Right lobe of liver (tissue), 6 donors: ENCODE data around the gene MCC. TPM values are rescaled to one million over a fixed set of nuclear protein-coding genes. Genes with fewer than 3 reads are reported as not detected.
A peak's percentile ranks its signal among the peaks of the same experiment; 100 is the strongest.

Source experiments
- ATAC-seq, 4 donors: fragments of 200-7000 bp; cut with Tn5 transposase; one replicate each; pipeline ENCODE4 v1.9.1; 2020; ENCODE audit warnings: mild to moderate bottlenecking in 4 of 4, moderate library complexity in 4 of 4
- DNase-seq, 3 donors: peaks; one replicate each; pipeline ENCODE4 v3.0.0-alpha.2; 2020
- H3K27ac ChIP-seq, 3 donors: fragments of 200-600 bp; one replicate each; pipeline ENCODE4 v1.8.0; 2022
- H3K27me3 ChIP-seq, 2 donors: fragments of 200-600 bp; one replicate each; pipeline ENCODE4 v1.8.0; 2022
- H3K36me3 ChIP-seq, 4 donors: fragments of 200-600 bp; sonication (generic) in 1 of 4; one replicate each; pipeline versions ENCODE4 v1.5.1 to v1.8.0; 2017 to 2022; ENCODE audit warnings: control low read depth in 1 of 4
- H3K4me1 ChIP-seq, 4 donors: fragments of 200-600 bp; sonication (generic) in 1 of 4; one replicate each; pipeline versions ENCODE4 v1.5.1 to v1.8.0; 2017 to 2022; ENCODE audit warnings: control low read depth in 1 of 4
- H3K4me3 ChIP-seq, 3 donors: fragments of 200-600 bp; one replicate each; pipeline ENCODE4 v1.8.0; 2022
- H3K9me3 ChIP-seq, 4 donors: fragments of 200-600 bp; sonication (generic) in 1 of 4; one replicate each; pipeline versions ENCODE4 v1.5.1 to v1.8.0; 2017 to 2022; ENCODE audit warnings: control low read depth in 1 of 4
- CTCF ChIP-seq, 4 donors: fragments of 200-600 bp in 3 of 4; fragments of 450-650 bp in 1 of 4; IDR thresholded peaks; one replicate each; pipeline versions ENCODE4 v1.5.1 to v1.8.0; 2016 to 2022; ENCODE audit warnings: antibody characterized with exemption in 4 of 4, mild to moderate bottlenecking in 2 of 4
- POLR2A ChIP-seq: fragments of 450-650 bp; IDR thresholded peaks from one replicate; pipeline ENCODE4 v1.6.1; 2017; ENCODE audit warnings: antibody characterized with exemption, mild to moderate bottlenecking
- WGBS: methylation state at CpG from one replicate; pipeline ENCODE4 v1.1.6; 2018; ENCODE audit warnings: low coverage, low lambda C conversion rate; ENCODE audit not compliant: insufficient coverage; ENCODE audit errors: missing lambda C conversion rate; 5-methylcytosine and 5-hydroxymethylcytosine counted together
- intact Hi-C, 2 donors: fragments of 100-400 bp; cut with DNase I; formaldehyde crosslinking; loops; one replicate each; pipeline versions ENCODE4 v1.11.2 to v1.14.1; 2022
- total RNA-seq, 6 experiments: library from RNA; depleted of rRNA in 2 of 6; stranded (reverse); fragments of >200 nt in 2 of 6; fragmentation: NEBNext Ultra II Directional in 3 of 6; extraction: Animal tissue kit (Norgen Biotek cat#: 25700) in 3 of 6; gene quantifications; one replicate each; pipeline versions ENCODE4 v1.1.0 to v1.2.4, GENCODE V29; 2016 to 2023
- donor health status: DM: no; HTN: yes; CAD: no.
- donor health status: DM: no; HTN: no; CAD: no.
- donor health status: DM: no; HTN: no; CAD: no.
- donor health status: DM: no; HTN: yes; CAD: no.
- donor health status: DM: no; HTN: yes; CAD: no.

Gene MCC
- total RNA-seq, 6 experiments from 2014 or later = 23.1 to 35.2 (median 26.1) TPM

- peaks cover 0 to 34% (median 10%) of the 10 kb centered on the region in 4 donors for H3K4me1 ChIP-seq
- TF ChIP-seq CTCF (IDR thresholded peaks at IDR 0.05) (no peak), POLR2A (peak; percentile 72)
- H3K9me3 ChIP-seq = no peaks in the 10 kb centered on the region
- intact Hi-C loops = no loop called here
- H3K4me3 ChIP-seq = peak overlapping the region in 1 of 3 donors; percentile 62
- H3K27me3 ChIP-seq = no peaks in the 10 kb centered on the region
- peak overlapping the region; percentile 34 to 84 (median 76) for H3K27ac ChIP-seq
- DNase-seq = no peak
- WGBS = 13% methylated on average over 1 of the region's 1 CpG
- H3K36me3 ChIP-seq = no peaks in the 10 kb centered on the region
- peak; percentile 50 to 62 (median 56) for ATAC-seq
Observed at GRCh38 chr5:113205323-113205722, 282.9 kb downstream of the MCC start.

GRCh38 chr5:113204525-113205161 is 283.6 kb downstream of the MCC start:
- peak; percentile 72 to 95 (median 82) for DNase-seq
- no peaks in the 10 kb centered on the region for H3K27me3 ChIP-seq
- peak overlapping the region; percentile 34 to 62 (median 49) for H3K4me3 ChIP-seq
- no peaks in the 10 kb centered on the region for H3K36me3 ChIP-seq
- peak; percentile 55 to 72 (median 62) for ATAC-seq
- peaks cover 0 to 38% (median 13%) of the 10 kb centered on the region in 4 donors for H3K4me1 ChIP-seq
- H3K9me3 ChIP-seq = no peaks in the 10 kb centered on the region
- peak overlapping the region; percentile 11 to 84 (median 76) for H3K27ac ChIP-seq
- intact Hi-C loops = no loop called here
- TF ChIP-seq CTCF (IDR thresholded peaks at IDR 0.05) (no peak), POLR2A (peak; percentile 81)
- 25% methylated on average over 7 of the region's 7 CpGs for WGBS

- no peaks in the 10 kb centered on the region for H3K9me3 ChIP-seq
- H3K4me1 ChIP-seq = peaks cover 0 to 38% (median 17%) of the 10 kb centered on the region in 4 donors
- DNase-seq = no peak
- no peak for ATAC-seq
- TF ChIP-seq CTCF (IDR thresholded peaks at IDR 0.05) = no peak
- TF ChIP-seq POLR2A = no peak
- no peaks in the 10 kb centered on the region for H3K36me3 ChIP-seq
- peak overlapping the region; percentile 34 to 62 (median 49) for H3K4me3 ChIP-seq
- 37% methylated on average over 7 of the region's 7 CpGs for WGBS
- no peaks in the 10 kb centered on the region for H3K27me3 ChIP-seq
- intact Hi-C loops = no loop called here
- peak overlapping the region; percentile 11 to 84 (median 76) for H3K27ac ChIP-seq
Observed at GRCh38 chr5:113203916-113204315, 284.3 kb downstream of the MCC start.

DNA sequence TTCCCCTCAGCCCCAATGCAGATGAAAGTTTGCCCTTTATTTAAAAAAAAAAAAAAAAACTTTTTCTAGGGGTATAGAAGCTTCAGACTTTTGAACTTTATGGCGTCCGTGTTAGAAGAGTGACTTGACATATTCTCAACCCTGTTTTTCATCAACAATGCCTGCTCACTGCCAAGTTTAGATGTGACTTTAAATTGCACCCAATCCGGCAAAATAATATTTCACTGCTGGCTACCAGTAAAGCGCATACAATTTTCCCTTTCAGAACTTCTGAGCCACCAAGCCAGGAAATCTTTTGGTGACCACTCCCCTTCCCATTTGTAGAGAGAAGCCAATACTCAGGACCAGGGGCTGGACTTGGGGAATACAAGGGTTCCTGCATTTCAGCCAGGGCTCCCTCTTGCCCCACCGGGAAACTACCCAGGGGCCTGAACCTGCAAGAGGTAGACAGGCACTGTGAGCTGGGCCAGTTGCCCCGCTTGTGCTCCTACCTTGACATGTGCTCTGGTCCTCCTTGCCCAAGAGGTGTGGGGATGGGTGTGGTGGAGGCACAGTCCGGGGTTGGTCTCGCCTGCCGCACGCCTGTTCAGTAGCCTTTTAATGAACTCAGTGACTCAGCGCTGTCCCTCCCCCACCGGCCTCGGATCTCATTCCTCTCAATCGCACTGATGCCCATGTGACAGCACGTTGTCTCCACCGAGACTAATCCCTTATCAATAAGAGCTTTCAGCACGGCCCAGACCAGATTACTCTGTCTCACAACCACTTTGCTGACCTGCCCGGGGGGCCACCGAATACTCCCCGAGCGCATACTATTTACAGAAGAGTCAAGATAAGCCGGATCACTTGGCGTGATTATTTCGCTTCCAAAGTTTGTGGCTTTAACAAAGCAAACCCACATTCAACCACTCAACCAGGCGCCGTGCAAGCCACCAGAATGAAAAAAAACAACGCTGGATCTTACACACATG is 285.2 kb downstream of the MCC start:
- TF ChIP-seq CTCF (IDR thresholded peaks at IDR 0.05) = no peak
- TF ChIP-seq POLR2A = peak; percentile 81
- intact Hi-C loops = no loop called here
- Histone ChIP-seq H3K4me3 (peak overlapping the region; percentile 34 to 62 (median 49)), H3K9me3 (no peaks in the 10 kb centered on the region), H3K36me3 (no peaks in the 10 kb centered on the region), H3K27ac (peak overlapping the region; percentile 12 to 84 (median 76)), H3K4me1 (peaks cover 0 to 38% (median 18%) of the 10 kb centered on the region in 4 donors), H3K27me3 (no peaks in the 10 kb centered on the region)
- ATAC-seq (peak; percentile 72 to 89 (median 84)), DNase-seq (peak; percentile 93 to 98 (median 97))
- WGBS = 34% methylated on average over 23 of the region's 27 CpGs
